Fibroblast of skin of scalp (primary cell): Measurements from ENCODE around the gene FOSL2.

ENCODE experiments used
- DNase-seq: peaks from one replicate; pipeline ENCODE4 v3.0.0-alpha.2; 2013

Gene FOSL2

GRCh38 chr2:28434600-28434989 lies 41.9 kb downstream of the FOSL2 start:
- DNase-seq: no peak

- no peak for DNase-seq
Observed at GRCh38 chr2:28435241-28435640, 42.6 kb downstream of the FOSL2 start.

- DNase-seq: no peak
Observed at GRCh38 chr2:28435814-28436351, 43.2 kb downstream of the FOSL2 start.

DNA sequence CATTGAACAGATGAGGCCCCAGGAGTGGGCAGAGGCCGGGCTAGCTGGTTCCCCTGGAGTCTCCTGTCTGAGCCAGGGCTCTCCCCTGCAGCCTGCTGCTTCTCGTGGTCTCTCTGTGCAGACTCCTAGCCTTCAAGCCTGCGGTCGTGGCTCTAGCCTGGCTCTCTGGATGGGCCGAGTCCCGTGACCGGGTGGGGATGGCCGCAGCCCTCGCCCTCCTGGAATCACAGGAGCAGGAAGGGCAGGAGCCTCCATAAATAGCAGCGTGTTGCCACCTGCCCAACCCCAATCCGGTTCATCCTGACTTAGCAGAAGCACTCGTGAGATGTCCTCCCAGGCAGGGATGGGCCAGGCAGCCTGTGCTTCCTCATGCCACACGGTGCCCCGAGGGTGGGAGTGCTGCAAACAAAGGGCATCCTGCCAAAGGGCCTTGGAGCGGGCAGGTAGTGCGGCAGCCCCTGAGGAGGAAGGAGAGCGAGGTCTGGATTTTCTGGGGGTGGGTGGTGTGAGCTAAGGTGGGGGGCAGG lies 43.9 kb downstream of the FOSL2 start:
- DNase-seq: no peak

GRCh38 chr2:28437149-28437835 lies 44.6 kb downstream of the FOSL2 start:
- DNase-seq: no peak

- DNase-seq: no peak
Observed at GRCh38 chr2:28437918-28438317, 45.3 kb downstream of the FOSL2 start.

- DNase-seq: no peak
Observed at GRCh38 chr2:28438532-28439063, 45.9 kb downstream of the FOSL2 start.

GRCh38 chr2:28439127-28439526 lies 46.5 kb downstream of the FOSL2 start:
- DNase-seq: no peak

GRCh38 chr2:28439763-28440162 lies 47.1 kb downstream of the FOSL2 start:
- DNase-seq: no peak

DNA sequence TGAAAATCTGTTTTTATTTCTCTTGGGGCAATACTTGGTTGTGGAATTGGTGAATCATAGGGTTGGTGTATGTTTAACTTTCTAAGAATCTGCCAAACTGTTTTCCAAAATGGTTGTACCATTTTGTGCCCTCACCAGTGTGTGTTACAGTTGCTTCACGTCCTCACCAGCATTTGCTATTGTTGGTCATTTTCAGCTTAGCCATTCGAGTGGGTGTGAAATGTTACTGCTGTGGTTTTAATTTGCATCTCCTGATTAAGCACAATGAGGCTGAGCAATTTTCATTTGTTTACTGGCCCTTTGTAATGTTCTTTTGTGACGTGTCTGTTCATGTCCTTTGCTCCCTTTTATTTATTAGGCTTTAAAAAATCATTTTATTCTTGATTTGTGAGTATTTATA lies 49.7 kb downstream of the FOSL2 start:
- DNase-seq: no peak

- DNase-seq: no peak
Observed at GRCh38 chr2:28444956-28445355, 52.3 kb downstream of the FOSL2 start.

DNA sequence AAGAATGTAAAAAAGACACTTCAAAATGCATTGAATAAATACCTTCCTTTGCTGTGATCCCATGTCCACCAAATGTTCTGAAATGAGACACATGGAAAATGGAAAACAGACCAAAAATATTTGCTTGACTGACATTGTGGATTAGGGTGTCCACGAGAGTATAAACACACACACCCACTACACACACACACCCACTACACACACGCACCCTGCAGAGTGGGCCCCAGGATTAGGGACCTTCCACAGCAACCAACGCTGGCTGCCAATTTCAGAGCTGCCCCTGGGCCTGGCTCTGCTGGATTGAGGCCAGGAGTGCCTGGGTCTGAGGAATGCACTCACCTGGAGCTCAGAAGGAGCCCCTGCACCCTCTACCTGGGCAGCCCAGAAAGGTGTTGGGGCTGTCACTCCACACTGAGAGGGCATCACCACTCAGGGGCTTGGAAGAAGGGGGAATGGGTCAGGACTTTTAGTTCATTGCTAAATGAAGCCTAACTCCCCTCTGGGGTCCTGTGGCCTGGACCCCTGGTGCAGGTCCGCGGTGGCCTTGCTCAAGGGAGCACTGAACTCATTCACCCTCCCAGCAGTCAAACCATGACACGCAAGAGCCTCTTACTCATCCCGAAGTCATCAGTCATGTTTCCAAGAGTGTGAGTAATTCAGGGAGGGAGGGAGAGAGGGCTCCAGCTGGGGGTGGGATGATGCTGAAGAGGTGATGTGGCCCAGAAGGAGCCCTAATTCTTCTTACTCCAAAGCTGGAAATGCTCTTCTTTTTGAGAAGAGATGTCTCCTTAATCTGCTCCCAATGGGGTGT lies 53.0 kb downstream of the FOSL2 start:
- DNase-seq: peak; percentile 98

DNA sequence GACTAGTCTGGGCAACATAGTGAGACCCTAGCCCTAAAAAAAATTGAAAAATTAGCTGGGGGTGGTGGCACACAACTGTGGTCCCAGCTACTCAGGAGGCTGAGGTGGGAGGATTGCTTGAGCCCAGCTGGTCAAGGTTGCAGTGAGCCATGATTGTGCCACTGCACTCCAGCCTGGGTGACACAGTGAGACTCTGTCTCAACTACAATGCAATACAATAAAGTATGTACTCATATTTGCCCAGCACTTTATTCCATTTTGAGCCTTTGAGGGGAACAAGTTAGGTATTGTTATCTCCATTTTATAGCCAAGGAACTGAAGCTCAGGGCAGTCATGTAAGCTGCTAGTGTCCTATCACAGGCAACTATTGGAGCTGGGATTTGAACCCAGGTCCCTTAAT lies 53.9 kb downstream of the FOSL2 start:
- DNase-seq: no peak

- DNase-seq: no peak
Observed at GRCh38 chr2:28447086-28447485, 54.4 kb downstream of the FOSL2 start.

DNA sequence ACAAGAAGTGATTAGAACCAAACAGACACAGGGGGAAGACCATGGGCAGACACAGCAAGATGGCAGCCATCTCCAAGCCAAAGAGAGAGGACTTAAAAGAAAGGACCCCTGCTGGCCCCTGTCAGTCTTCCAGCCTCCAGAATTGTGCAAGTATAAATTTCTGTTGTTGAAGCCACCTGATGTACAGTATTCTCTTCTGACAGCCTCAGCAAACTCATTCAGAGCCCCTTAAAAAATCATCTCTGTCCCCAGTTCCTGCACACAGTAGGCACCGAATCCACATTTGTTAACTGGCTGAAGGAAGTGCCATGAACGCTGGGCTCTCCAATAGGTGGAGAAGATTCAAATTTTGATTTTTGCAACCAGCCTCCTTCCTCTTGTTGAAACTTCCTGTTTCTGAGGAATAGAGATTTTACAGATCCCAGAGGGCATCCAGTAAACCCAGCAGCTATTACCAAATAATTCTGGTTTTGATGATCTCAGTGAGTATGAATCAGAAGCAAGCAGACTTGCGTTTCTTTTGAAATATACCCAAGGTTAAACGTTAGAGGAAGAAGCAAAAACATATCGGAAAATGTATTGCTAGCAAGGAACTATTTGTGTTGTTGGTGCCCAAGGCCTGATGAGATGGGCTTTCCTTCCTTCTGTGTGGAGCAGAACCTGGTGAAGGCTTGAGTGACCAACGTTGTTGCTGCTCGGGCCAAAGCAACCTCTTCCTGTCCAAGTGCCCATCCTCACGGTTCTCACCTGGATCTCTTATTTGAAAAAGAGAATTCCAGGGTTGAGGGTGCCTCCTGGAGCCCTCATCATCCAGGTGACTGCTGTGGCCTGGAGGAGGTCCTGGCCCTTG lies 55.5 kb downstream of the FOSL2 start:
- DNase-seq: peak; percentile 85

GRCh38 chr2:28448793-28449100 lies 56.1 kb downstream of the FOSL2 start:
- DNase-seq: no peak

DNA sequence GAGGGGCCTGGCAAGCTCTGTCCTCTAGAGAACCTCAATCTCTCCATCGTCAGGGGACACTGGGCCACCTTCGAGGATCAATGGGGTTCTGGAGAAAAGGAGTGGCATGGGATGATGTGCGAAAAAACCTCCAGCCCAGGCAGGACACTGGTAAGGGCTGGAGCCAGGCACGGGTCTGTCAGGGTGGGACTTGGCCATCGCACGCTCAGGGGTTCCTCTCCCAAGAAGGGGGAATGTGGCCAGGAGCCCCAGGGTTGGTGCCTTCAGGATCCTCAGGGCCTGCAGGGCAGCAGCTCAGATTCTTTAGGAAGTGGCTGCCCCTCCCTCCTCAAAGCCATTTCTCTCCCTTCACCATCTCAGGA lies 56.4 kb downstream of the FOSL2 start:
- DNase-seq: no peak

- DNase-seq: peak; percentile 58
Observed at GRCh38 chr2:28449488-28450395, 57.1 kb downstream of the FOSL2 start.

DNA sequence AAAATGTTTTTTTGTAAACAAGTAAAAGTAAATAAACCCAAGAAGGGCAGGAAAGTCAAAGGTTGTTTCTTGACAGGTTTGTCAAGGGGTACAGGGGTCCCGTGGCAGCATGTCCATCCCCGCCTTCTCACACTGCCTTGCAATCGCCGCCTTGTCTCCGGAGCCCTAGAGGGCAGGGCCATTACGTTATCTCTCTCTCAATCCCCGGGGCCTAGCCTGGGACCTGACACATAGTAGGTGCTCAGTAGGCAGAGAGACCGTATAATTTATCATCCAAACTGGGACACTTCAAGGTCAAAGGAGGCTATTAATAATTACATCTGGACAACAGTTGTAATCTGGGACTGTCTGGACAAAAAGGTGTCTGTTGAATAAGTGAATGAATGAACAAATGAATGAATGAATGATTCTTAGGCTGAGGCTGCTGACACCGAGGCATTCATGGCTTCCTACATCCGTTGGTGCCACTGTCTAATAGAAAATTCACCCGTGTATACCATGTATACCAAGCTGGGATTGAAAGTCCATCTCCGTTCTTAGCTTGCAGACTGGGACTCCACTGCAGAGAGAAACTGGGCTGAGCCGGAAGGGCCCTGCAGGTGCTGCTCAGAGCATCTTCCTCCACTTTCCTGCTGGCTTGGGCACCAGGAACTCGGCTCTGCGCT lies 58.4 kb downstream of the FOSL2 start:
- no peak for DNase-seq

- DNase-seq: no peak
Observed at GRCh38 chr2:28451793-28452533, 59.3 kb downstream of the FOSL2 start.
